Measurements from ENCODE around the gene TNS4.

Gene TNS4

GRCh38 chr17:40470932-40471828, 30.2 kb downstream of the TNS4 start:
- no peak for DNase-seq

GRCh38 chr17:40469805-40470675, 31.4 kb downstream of the TNS4 start:
- no peak for DNase-seq

- no peak for DNase-seq
These were observed 32.9 kb downstream of the TNS4 start for GRCh38 chr17:40468560-40468959.

GRCh38 chr17:40467281-40467867, 34.0 kb downstream of the TNS4 start:
- no peak for DNase-seq

GRCh38 chr17:40466298-40466971, 35.0 kb downstream of the TNS4 start:
- DNase-seq, result no peak

GRCh38 chr17:40464392-40464855, 37.0 kb downstream of the TNS4 start:
- no peak for DNase-seq

GRCh38 chr17:40463122-40463550, 38.3 kb downstream of the TNS4 start:
- no peak for DNase-seq

- DNase-seq, result no peak
These were observed 38.9 kb downstream of the TNS4 start for GRCh38 chr17:40462343-40463121.

- peak; percentile 66 for DNase-seq
These were observed 39.6 kb downstream of the TNS4 start for GRCh38 chr17:40461732-40462342.

GRCh38 chr17:40460968-40461731, 40.3 kb downstream of the TNS4 start:
- peak; percentile 66 for DNase-seq

GRCh38 chr17:40460604-40460967, 40.8 kb downstream of the TNS4 start:
- DNase-seq, result peak; percentile 39

- peak; percentile 63 for DNase-seq
These were observed 41.5 kb downstream of the TNS4 start for GRCh38 chr17:40459636-40460603.

GRCh38 chr17:40458851-40459482, 42.5 kb downstream of the TNS4 start:
- DNase-seq, result no peak

- DNase-seq, result peak; percentile 84
These were observed 43.2 kb downstream of the TNS4 start for GRCh38 chr17:40457964-40458791.

- DNase-seq, result no peak
These were observed 44.1 kb downstream of the TNS4 start for GRCh38 chr17:40457369-40457768.

GRCh38 chr17:40456396-40456951, 44.9 kb downstream of the TNS4 start:
- no peak for DNase-seq

- DNase-seq, result no peak
These were observed 46.8 kb downstream of the TNS4 start for GRCh38 chr17:40454613-40454995.
